Measurements from ENCODE around the gene C14orf93.

GRCh38 chr14:22955702-22956569, 54.0 kb downstream of the C14orf93 start:
- TF ChIP-seq POLR2A (IDR thresholded peaks at IDR 0.05; ENCODE audit: low read length), result no peak
- TF ChIP-seq GATA1 (IDR thresholded peaks at IDR 0.05; ENCODE audit: low read depth, low read length), result no peak
